AG08396 (cell line): ENCODE results near the gene KAT2B.

Source experiments
- DNase-seq: peaks from one replicate; pipeline ENCODE4 v3.0.0; 2012; ENCODE audit warnings: low spot score, mixed read lengths

KAT2B gene

GRCh38 chr3:20100151-20100550, 59.9 kb downstream of the KAT2B start:
- DNase-seq: no peak

GRCh38 chr3:20101041-20101440, 60.8 kb downstream of the KAT2B start:
- no peak for DNase-seq

- no peak for DNase-seq
These were observed 63.5 kb downstream of the KAT2B start for GRCh38 chr3:20103731-20104130.

- no peak for DNase-seq
These were observed 64.0 kb downstream of the KAT2B start for GRCh38 chr3:20104167-20104661.

GRCh38 chr3:20105513-20106280, 65.5 kb downstream of the KAT2B start:
- DNase-seq: no peak

GRCh38 chr3:20107722-20108121, 67.5 kb downstream of the KAT2B start:
- DNase-seq: no peak

- DNase-seq: no peak
These were observed 68.6 kb downstream of the KAT2B start for GRCh38 chr3:20108869-20109268.

GRCh38 chr3:20110826-20111225, 70.6 kb downstream of the KAT2B start:
- no peak for DNase-seq

- DNase-seq: no peak
These were observed 71.6 kb downstream of the KAT2B start for GRCh38 chr3:20111836-20112235.

GRCh38 chr3:20121088-20121487, 80.8 kb downstream of the KAT2B start:
- no peak for DNase-seq

GRCh38 chr3:20123131-20123652, 82.9 kb downstream of the KAT2B start:
- no peak for DNase-seq

GRCh38 chr3:20125289-20125688, 85.0 kb downstream of the KAT2B start:
- no peak for DNase-seq

- DNase-seq: no peak
These were observed 85.7 kb downstream of the KAT2B start for GRCh38 chr3:20125897-20126296.

- DNase-seq: no peak
These were observed 88.1 kb downstream of the KAT2B start for GRCh38 chr3:20128358-20128757.

GRCh38 chr3:20130106-20130505, 89.9 kb downstream of the KAT2B start:
- no peak for DNase-seq

GRCh38 chr3:20136231-20136630, 96.0 kb downstream of the KAT2B start:
- DNase-seq: no peak

- no peak for DNase-seq
These were observed 97.4 kb downstream of the KAT2B start for GRCh38 chr3:20137647-20138046.

- no peak for DNase-seq
These were observed 100.6 kb downstream of the KAT2B start for GRCh38 chr3:20140881-20141280.

- no peak for DNase-seq
These were observed 101.1 kb downstream of the KAT2B start for GRCh38 chr3:20141316-20141715.

GRCh38 chr3:20141851-20142250, 101.6 kb downstream of the KAT2B start:
- DNase-seq: peak; percentile 10

- no peak for DNase-seq
These were observed 102.3 kb downstream of the KAT2B start for GRCh38 chr3:20142517-20142916.

GRCh38 chr3:20143519-20143918, 103.3 kb downstream of the KAT2B start:
- no peak for DNase-seq

- no peak for DNase-seq
These were observed 105.6 kb downstream of the KAT2B start for GRCh38 chr3:20145874-20146273.

GRCh38 chr3:20146301-20146700, 106.1 kb downstream of the KAT2B start:
- no peak for DNase-seq
